NCI-H2227 treated with DMSO at 0.1 percent for 48 hours (cell line): Measurements from ENCODE around the gene TMX1.
A peak's percentile ranks its signal among the peaks of the same experiment; 100 is the strongest.

Experiments
- DNase-seq: peaks from one replicate; lab custom pipeline; 2025; lab: John Stamatoyannopoulos, UW

Gene TMX1

DNA sequence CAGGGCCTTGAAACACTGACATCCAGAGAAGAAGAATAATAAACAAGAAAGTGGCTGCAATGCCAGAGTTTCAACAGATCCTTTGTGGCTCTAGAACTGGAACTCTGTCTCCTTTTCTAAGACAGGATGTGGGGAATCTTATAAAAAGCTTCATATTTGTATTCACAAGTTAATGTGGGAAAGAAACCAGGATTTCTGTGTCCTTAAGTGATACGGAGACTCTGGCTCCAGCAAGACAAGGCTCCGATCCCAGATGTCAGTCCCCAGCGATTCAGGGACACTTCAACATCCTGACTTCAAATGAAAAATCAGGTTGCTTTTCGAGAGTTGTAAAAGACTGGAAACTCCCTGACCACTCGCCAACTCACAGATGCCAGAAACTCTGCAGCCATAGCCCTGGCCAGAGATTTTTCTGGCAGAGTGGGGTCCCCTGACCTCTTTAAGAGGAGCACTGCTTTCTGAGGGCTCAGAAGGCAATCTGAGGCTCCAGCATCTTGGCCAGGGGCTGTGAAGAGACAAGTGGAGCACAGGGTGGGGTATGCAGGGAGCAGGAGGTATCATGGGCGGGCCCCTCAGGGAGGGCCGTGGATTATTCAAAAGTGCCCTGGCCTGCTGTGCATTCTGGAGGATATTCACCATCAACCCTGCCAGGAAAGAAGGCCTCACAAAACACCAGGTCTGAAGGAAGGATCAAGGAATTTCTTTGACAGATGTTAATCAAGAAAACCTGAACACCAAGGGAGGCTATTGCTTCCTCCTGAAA is 53.3 kb downstream of the TMX1 start:
- DNase-seq = no peak

GRCh38 chr14:51293912-51294389 is 53.9 kb downstream of the TMX1 start:
- no peak for DNase-seq

DNA sequence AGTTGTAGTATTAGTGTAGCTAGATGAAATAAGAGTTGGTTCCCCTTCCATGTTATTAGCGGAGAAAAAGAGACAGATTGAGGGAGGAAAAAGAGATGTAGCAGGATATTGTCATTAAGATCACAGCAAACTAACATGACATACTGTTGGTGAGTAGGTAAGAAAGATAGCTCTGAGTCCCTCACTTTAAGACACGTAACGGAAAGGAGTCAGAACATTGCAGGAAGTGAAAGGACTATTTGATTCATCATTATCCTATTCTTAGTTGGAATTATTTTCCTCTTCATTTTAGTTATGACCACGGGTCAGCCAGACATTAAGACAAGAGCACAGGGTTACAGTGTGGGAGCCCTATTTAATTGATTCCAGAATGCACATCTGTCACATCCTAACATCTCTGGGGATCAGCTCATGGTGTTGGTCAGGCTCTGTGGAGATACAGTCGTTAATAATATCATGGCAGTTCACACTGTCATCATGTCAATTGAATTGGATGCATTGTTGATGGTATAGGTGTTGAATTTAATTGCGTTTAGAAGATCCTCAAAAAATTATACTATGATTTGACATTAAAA is 55.0 kb downstream of the TMX1 start:
- no peak for DNase-seq

- no peak for DNase-seq
Observed at GRCh38 chr14:51295646-51296263, 55.7 kb downstream of the TMX1 start.

- DNase-seq = no peak
Observed at GRCh38 chr14:51297066-51297465, 57.0 kb downstream of the TMX1 start.

DNA sequence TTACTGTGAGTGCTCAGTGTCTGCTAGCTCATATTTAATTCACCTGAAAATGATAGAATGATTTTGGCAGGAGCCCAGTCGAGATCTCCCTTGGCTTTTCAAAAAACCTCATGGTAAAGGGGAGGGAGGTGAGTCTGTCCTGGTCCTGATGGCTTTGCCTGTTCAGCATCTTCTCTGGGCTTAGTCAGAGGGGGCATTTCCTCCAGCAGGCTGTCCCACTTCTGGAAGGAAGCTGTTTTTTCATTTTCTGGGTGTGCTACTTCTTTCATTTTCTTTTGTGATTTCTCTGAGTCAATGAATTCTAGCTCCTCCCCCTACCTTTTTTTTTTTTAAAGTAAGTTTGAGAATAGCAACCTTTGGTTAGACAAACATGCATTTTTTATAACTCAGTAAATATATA is 58.8 kb downstream of the TMX1 start:
- DNase-seq = no peak

GRCh38 chr14:51302295-51303030 is 62.4 kb downstream of the TMX1 start:
- peak; percentile 15 for DNase-seq

DNA sequence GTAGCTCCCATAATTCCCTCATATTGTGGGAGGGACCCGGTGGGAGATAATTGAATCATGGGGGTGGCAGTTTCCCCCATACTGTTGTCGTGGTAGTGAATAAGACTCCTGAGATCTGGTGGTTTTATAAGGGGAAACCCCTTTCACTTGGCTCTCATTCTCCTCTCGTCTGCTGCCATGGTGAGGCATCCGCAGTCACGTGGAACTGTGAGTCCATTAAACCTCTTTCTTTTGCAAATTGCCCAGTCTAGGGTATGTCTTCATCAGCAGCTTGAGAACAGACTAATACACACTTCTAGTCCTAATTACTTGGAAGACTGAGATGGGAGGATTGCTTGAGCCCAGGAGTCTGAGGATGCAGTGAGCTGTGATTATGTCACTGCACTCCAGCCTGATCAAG is 64.4 kb downstream of the TMX1 start:
- DNase-seq = no peak

DNA sequence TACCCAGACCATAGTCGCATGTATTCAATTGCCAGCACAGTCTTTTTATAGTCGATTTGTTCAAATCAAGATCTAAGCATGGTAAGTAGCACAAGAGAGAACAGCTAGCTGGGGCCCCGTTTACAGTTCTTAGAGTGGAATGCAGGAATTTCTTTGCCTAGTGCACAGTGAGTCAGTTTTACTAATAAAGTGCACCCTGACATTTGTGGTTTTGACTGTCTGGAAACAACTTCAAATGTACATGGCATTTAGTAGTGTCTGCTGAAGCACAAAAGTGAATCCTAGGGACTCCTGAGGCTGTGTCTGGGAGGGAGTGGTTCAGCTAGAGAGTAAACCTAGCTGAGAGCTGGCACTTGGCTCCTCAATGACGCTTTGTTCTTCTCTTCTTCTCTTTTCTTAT is 64.9 kb downstream of the TMX1 start:
- DNase-seq = no peak

DNA sequence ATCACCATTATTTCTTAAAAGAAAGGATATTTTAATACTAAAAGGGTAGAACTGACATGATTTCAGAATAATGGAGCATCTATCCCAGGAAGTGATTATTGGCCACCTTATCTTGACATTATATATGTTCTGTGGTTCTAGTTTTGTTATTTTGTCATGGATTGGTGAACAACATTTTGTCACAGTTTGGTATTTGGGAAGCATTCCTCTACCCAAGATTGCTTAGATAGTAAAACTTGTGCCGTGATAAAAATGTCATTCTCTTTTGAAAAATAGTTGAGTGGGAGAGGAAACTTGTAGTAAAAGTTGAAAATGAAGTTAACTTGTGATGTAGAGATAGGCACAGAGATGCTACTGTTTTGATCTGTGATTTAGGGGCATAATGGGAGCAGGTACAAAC is 65.7 kb downstream of the TMX1 start:
- DNase-seq = no peak
